SK-N-MC (cell line): Measurements from ENCODE around the gene NRP2.

Experiments
- EZH2 ChIP-seq: fragments of 200-600 bp; sonication (generic); IDR thresholded peaks from one replicate; pipeline ENCODE4 v1.6.1; 2017; ENCODE audit warnings: antibody characterized with exemption
- FOXP2 ChIP-seq: optimal IDR thresholded peaks from 2 replicates; pipeline ENCODE3; 2011; ENCODE audit warnings: mild to moderate bottlenecking, moderate library complexity; ENCODE audit not compliant: insufficient read depth; ENCODE audit errors: extremely low read length, control extremely low read depth
- POLR2AphosphoS5 ChIP-seq: IDR thresholded peaks from 2 replicates; pipeline ENCODE4 v1.6.1; 2012; ENCODE audit warnings: mild to moderate bottlenecking, low read depth, low read length, borderline replicate concordance

- TF ChIP-seq POLR2AphosphoS5 (no peak), EZH2 (no peak), FOXP2 (no peak)
These were observed 2.6 kb downstream of the NRP2 start for GRCh38 chr2:205684871-205685313.
